Neural cell (in vitro differentiated cells): Measurements from ENCODE around the gene PGLYRP1. TPM values are rescaled to one million over a fixed set of nuclear protein-coding genes. Genes with fewer than 3 reads are reported as not detected.

Experiments used
- H2AFZ ChIP-seq: fragments of 200-600, 300-800 bp; sonication (generic), shearing (Covaris generic); 2 replicates; pipeline ENCODE4 v1.6.0; 2014; ENCODE audit warnings: low read depth, mild to moderate bottlenecking, antibody characterized with exemption, low read length, moderate library complexity
- H3F3A ChIP-seq: fragments of 200-600 bp; shearing (Covaris generic); 2 replicates; pipeline ENCODE4 v1.6.1; 2016; ENCODE audit warnings: mild to moderate bottlenecking, moderate library complexity, mixed read lengths, antibody characterized with exemption, low read length; ENCODE audit not compliant: insufficient read depth, poor library complexity, severe bottlenecking
- H3K27ac ChIP-seq: fragments of 200-600, 300-800 bp; sonication (generic), shearing (Covaris generic); 2 replicates; pipeline ENCODE4 v1.5.1; 2014; ENCODE audit warnings: mild to moderate bottlenecking, low read length, moderate library complexity
- H3K27me3 ChIP-seq: fragments of 300-800, 200-600 bp; sonication (generic), shearing (Covaris generic); 2 replicates; pipeline ENCODE4 v1.6.0; 2014; ENCODE audit warnings: mild to moderate bottlenecking, low read depth, low read length, moderate library complexity; ENCODE audit not compliant: insufficient read depth
- H3K36me3 ChIP-seq: fragments of 300-800, 200-600 bp; sonication (generic), shearing (Covaris generic); 2 replicates; pipeline ENCODE4 v1.5.1; 2014; ENCODE audit warnings: mild to moderate bottlenecking, antibody characterized with exemption, low read length, moderate library complexity; ENCODE audit not compliant: insufficient read depth
- H3K4me2 ChIP-seq: fragments of 300-800, 200-600 bp; sonication (generic), shearing (Covaris generic); 2 replicates; pipeline ENCODE4 v1.6.0; 2014; ENCODE audit warnings: mild to moderate bottlenecking, low read length
- H3K4me3 ChIP-seq: fragments of 300-800, 200-600 bp; sonication (generic), shearing (Covaris generic); 2 replicates; pipeline ENCODE4 v1.5.1; 2014; ENCODE audit warnings: mild to moderate bottlenecking, low read length, moderate library complexity
- H3K79me2 ChIP-seq: fragments of 200-600 bp; shearing (Covaris generic); replicated peaks from 2 replicates; pipeline ENCODE4 v1.6.0; 2014; ENCODE audit warnings: mild to moderate bottlenecking, low read length, moderate library complexity; ENCODE audit not compliant: insufficient read depth
- H3K9ac ChIP-seq: fragments of 300-800, 200-600 bp; sonication (generic), shearing (Covaris generic); 2 replicates; pipeline ENCODE4 v1.6.1; 2016; ENCODE audit warnings: mild to moderate bottlenecking, low read length, mixed read lengths
- H3K9me2 ChIP-seq: fragments of 200-600 bp; shearing (Covaris generic); 2 replicates; pipeline ENCODE4 v1.6.1; 2016; ENCODE audit warnings: mild to moderate bottlenecking, low read length, mixed read lengths; ENCODE audit not compliant: insufficient read depth
- H3K9me3 ChIP-seq: fragments of 200-600, 300-800 bp; sonication (generic), shearing (Covaris generic); 2 replicates; pipeline ENCODE4 v1.6.1; 2016; ENCODE audit warnings: mild to moderate bottlenecking, mixed run types, low read length, moderate library complexity, mixed read lengths
- H4K20me1 ChIP-seq: fragments of 200-600 bp; shearing (Covaris generic); 2 replicates; pipeline ENCODE4 v1.6.1; 2016; ENCODE audit warnings: mild to moderate bottlenecking, mixed run types; ENCODE audit not compliant: insufficient read depth
- EP300 ChIP-seq: fragments of 450-650 bp; conservative IDR thresholded peaks from 2 replicates; pipeline ENCODE4 v1.6.1; 2014; ENCODE audit warnings: antibody characterized with exemption, mild to moderate bottlenecking, moderate library complexity; ENCODE audit not compliant: poor library complexity, severe bottlenecking
- EZH2 ChIP-seq: fragments of 200-600, 300-800 bp; shearing (Covaris generic), sonication (generic); IDR thresholded peaks from 2 replicates; pipeline ENCODE4 v1.6.1; 2014; ENCODE audit warnings: antibody characterized with exemption, low read length, borderline replicate concordance, mild to moderate bottlenecking; ENCODE audit not compliant: insufficient read depth, poor library complexity, severe bottlenecking
- MXI1 ChIP-seq: fragments of 450-650 bp; conservative IDR thresholded peaks from 2 replicates; pipeline ENCODE4 v1.6.1; 2014; ENCODE audit warnings: antibody characterized with exemption, mild to moderate bottlenecking; ENCODE audit not compliant: poor library complexity, severe bottlenecking
- POLR2AphosphoS5 ChIP-seq: IDR thresholded peaks from 2 replicates; pipeline ENCODE4 v1.6.1; 2012
- RAD21 ChIP-seq: fragments of 450-650 bp; conservative IDR thresholded peaks from 2 replicates; pipeline ENCODE4 v1.6.1; 2014; ENCODE audit warnings: antibody characterized with exemption, mild to moderate bottlenecking, moderate library complexity
- REST ChIP-seq: IDR thresholded peaks from 2 replicates; pipeline ENCODE4 v1.6.1; 2012; ENCODE audit warnings: borderline replicate concordance
- SMC3 ChIP-seq: fragments of 450-650 bp; conservative IDR thresholded peaks from 2 replicates; pipeline ENCODE4 v1.6.1; 2014; ENCODE audit warnings: antibody characterized with exemption, mild to moderate bottlenecking, moderate library complexity; ENCODE audit not compliant: poor library complexity
- TAF1 ChIP-seq: IDR thresholded peaks from 2 replicates; pipeline ENCODE4 v1.6.1; 2012; ENCODE audit warnings: low read depth
- polyA plus RNA-seq: library from polyadenylated mRNA; depleted of rRNA; stranded (reverse); fragments of >200 nt; gene quantifications from 2 replicates; pipeline ENCODE4 v1.2.3, GENCODE V29; 2014
- TF ChIP-seq, protein P1 (sequence below): fragments of 450-650 bp; IDR thresholded peaks from 2 replicates; pipeline ENCODE4 v1.5.1; 2014; ENCODE audit warnings: antibody characterized with exemption, mild to moderate bottlenecking, moderate library complexity; ENCODE audit not compliant: poor library complexity, severe bottlenecking

Gene PGLYRP1
- polyA plus RNA-seq, 1 donor from 2014 or later = not detected

GRCh38 chr19:46033401-46033800 lies 10.5 kb upstream of the PGLYRP1 start:
- no peaks in the 10 kb centered on the region for H3K27me3 ChIP-seq
- H4K20me1 ChIP-seq = no peaks in the 10 kb centered on the region
- no peaks in the 10 kb centered on the region for H3K9me2 ChIP-seq
- H3F3A ChIP-seq = no peaks in the 10 kb centered on the region
- no peaks in the 10 kb centered on the region for H3K79me2 ChIP-seq
- H3K9me3 ChIP-seq = no peaks in the 10 kb centered on the region
- H3K4me2 ChIP-seq = no peak overlapping the region
- no peak overlapping the region for H3K4me3 ChIP-seq
- no peak overlapping the region for H2AFZ ChIP-seq
- no peaks in the 10 kb centered on the region for H3K36me3 ChIP-seq
- H3K9ac ChIP-seq = no peak overlapping the region
- H3K27ac ChIP-seq = no peak overlapping the region
- TF ChIP-seq EZH2 (no peak), EP300 (no peak), MXI1 (no peak), RAD21 (no peak), TAF1 (no peak), POLR2AphosphoS5 (no peak), SMC3 (no peak), REST (no peak)
- TF ChIP-seq, protein P1, sequence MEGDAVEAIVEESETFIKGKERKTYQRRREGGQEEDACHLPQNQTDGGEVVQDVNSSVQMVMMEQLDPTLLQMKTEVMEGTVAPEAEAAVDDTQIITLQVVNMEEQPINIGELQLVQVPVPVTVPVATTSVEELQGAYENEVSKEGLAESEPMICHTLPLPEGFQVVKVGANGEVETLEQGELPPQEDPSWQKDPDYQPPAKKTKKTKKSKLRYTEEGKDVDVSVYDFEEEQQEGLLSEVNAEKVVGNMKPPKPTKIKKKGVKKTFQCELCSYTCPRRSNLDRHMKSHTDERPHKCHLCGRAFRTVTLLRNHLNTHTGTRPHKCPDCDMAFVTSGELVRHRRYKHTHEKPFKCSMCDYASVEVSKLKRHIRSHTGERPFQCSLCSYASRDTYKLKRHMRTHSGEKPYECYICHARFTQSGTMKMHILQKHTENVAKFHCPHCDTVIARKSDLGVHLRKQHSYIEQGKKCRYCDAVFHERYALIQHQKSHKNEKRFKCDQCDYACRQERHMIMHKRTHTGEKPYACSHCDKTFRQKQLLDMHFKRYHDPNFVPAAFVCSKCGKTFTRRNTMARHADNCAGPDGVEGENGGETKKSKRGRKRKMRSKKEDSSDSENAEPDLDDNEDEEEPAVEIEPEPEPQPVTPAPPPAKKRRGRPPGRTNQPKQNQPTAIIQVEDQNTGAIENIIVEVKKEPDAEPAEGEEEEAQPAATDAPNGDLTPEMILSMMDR = no peak

DNA sequence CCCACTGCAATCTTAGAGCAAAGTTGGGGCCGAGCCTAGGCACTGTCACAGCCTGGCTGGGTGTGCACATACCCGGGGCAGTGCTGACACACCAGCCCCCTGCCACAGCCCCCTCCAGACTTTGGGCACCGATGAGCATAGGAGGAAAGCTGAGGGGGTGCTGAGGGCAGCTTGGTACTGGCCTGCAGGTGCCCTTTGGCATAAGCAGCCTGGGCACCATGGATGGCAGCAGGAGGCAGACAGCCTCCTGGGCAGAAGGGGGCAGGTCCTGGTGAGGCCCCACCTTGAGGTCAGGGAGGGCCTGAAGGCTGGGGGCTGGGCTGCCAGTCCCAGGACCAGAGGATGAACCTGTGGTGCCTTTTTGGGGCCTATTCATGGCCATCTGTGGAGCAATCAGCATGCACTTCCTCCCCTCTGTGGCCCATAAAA lies 9.8 kb upstream of the PGLYRP1 start:
- TF ChIP-seq SMC3 (no peak), POLR2AphosphoS5 (no peak), REST (no peak), EP300 (no peak), EZH2 (no peak), TAF1 (no peak), RAD21 (no peak), MXI1 (no peak)
- TF ChIP-seq, protein P1 = no peak
- no peaks in the 10 kb centered on the region for H3K36me3 ChIP-seq
- no peaks in the 10 kb centered on the region for H3F3A ChIP-seq
- no peaks in the 10 kb centered on the region for H3K79me2 ChIP-seq
- H3K9ac ChIP-seq = no peak overlapping the region
- no peak overlapping the region for H3K4me3 ChIP-seq
- no peak overlapping the region for H3K4me2 ChIP-seq
- no peak overlapping the region for H3K27ac ChIP-seq
- H2AFZ ChIP-seq = no peak overlapping the region
- no peaks in the 10 kb centered on the region for H3K9me3 ChIP-seq
- H3K27me3 ChIP-seq = no peaks in the 10 kb centered on the region
- H4K20me1 ChIP-seq = no peaks in the 10 kb centered on the region
- H3K9me2 ChIP-seq = no peaks in the 10 kb centered on the region
